ENCODE results near the gene DMBX1.

DMBX1 gene

GRCh38 chr1:46453449-46453848 lies 36.2 kb upstream of the DMBX1 start:
- no peak for TF ChIP-seq CTCF (IDR thresholded peaks at IDR 0.05; ENCODE audit: low read length, missing control alignments)
- DNase-seq (ENCODE audit: low read depth) = no peak
- H3K4me3 ChIP-seq (replicated peaks; ENCODE audit: low read depth, low read length) = no peak overlapping the region

GRCh38 chr1:46455951-46456350 lies 33.7 kb upstream of the DMBX1 start:
- TF ChIP-seq CTCF (IDR thresholded peaks at IDR 0.05; ENCODE audit: low read length, missing control alignments) = no peak
- DNase-seq (ENCODE audit: low read depth) = no peak
- no peak overlapping the region for H3K4me3 ChIP-seq (replicated peaks; ENCODE audit: low read depth, low read length)

GRCh38 chr1:46456411-46456963 lies 33.1 kb upstream of the DMBX1 start:
- no peak for TF ChIP-seq CTCF (IDR thresholded peaks at IDR 0.05; ENCODE audit: low read length, missing control alignments)
- DNase-seq (ENCODE audit: low read depth) = peak; percentile 16
- H3K4me3 ChIP-seq (replicated peaks; ENCODE audit: low read depth, low read length) = no peak overlapping the region

GRCh38 chr1:46457178-46457577 lies 32.5 kb upstream of the DMBX1 start:
- DNase-seq (ENCODE audit: low read depth) = no peak
- H3K4me3 ChIP-seq (replicated peaks; ENCODE audit: low read depth, low read length) = no peak overlapping the region
- no peak for TF ChIP-seq CTCF (IDR thresholded peaks at IDR 0.05; ENCODE audit: low read length, missing control alignments)

GRCh38 chr1:46458190-46458589 lies 31.4 kb upstream of the DMBX1 start:
- no peak for DNase-seq (ENCODE audit: low read depth)
- no peak overlapping the region for H3K4me3 ChIP-seq (replicated peaks; ENCODE audit: low read depth, low read length)
- TF ChIP-seq CTCF (IDR thresholded peaks at IDR 0.05; ENCODE audit: low read length, missing control alignments) = no peak

GRCh38 chr1:46458846-46459245 lies 30.8 kb upstream of the DMBX1 start:
- no peak overlapping the region for H3K4me3 ChIP-seq (replicated peaks; ENCODE audit: low read depth, low read length)
- TF ChIP-seq CTCF (IDR thresholded peaks at IDR 0.05; ENCODE audit: low read length, missing control alignments) = no peak
- DNase-seq (ENCODE audit: low read depth) = no peak

GRCh38 chr1:46459315-46459714 lies 30.3 kb upstream of the DMBX1 start:
- no peak for DNase-seq (ENCODE audit: low read depth)
- H3K4me3 ChIP-seq (replicated peaks; ENCODE audit: low read depth, low read length) = no peak overlapping the region
- TF ChIP-seq CTCF (IDR thresholded peaks at IDR 0.05; ENCODE audit: low read length, missing control alignments) = no peak

All from fibroblast of pulmonary artery (primary cell).